Activated T-helper 2 cell treated with anti-CD3 and anti-CD28 coated beads, Interferon-gamma antibody, Interleukin-2, Interleukin-4, amounts not matched to agents 10 μg/mL and 5 μg/mL and 100 μg/mL, durations not matched to agents 14 hours and 24 hours and 36 hours (primary cell): ENCODE measurements around the gene VWCE. TPM values are rescaled to one million over a fixed set of nuclear protein-coding genes. Genes with fewer than 3 reads are reported as not detected.

Experiments
- DNase-seq: peaks from one replicate; pipeline ENCODE4 v3.0.0; 2021; ENCODE audit warnings: low spot score
- H3K27ac Mint-ChIP-seq: one replicate; pipeline ENCODE4 v1.8.0; 2021; ENCODE audit warnings: mixed read lengths
- H3K27me3 Mint-ChIP-seq: one replicate; pipeline ENCODE4 v1.8.0; 2021; ENCODE audit warnings: low read depth, mixed read lengths
- H3K36me3 Mint-ChIP-seq: one replicate; pipeline ENCODE4 v1.8.0; 2021; ENCODE audit warnings: low read depth, mixed read lengths
- H3K4me1 Mint-ChIP-seq: one replicate; pipeline ENCODE4 v1.8.0; 2021; ENCODE audit warnings: low read depth, mixed read lengths
- H3K4me3 Mint-ChIP-seq: one replicate; pipeline ENCODE4 v1.8.0; 2021; ENCODE audit warnings: low read depth, mild to moderate bottlenecking, moderate library complexity, mixed read lengths
- H3K9me3 Mint-ChIP-seq: one replicate; pipeline ENCODE4 v1.8.0; 2021; ENCODE audit warnings: mixed read lengths
- intact Hi-C: fragments of 100-400 bp; cut with micrococcal nuclease; formaldehyde crosslinking; loops from one replicate; pipeline ENCODE4 v1.15.1; 2023
- total RNA-seq: library from RNA; stranded (reverse); gene quantifications from 2 replicates; pipeline ENCODE4 v1.2.3, GENCODE V29; 2022

Gene VWCE
- total RNA-seq, 1 donor from 2014 or later: 8.1 TPM

DNA sequence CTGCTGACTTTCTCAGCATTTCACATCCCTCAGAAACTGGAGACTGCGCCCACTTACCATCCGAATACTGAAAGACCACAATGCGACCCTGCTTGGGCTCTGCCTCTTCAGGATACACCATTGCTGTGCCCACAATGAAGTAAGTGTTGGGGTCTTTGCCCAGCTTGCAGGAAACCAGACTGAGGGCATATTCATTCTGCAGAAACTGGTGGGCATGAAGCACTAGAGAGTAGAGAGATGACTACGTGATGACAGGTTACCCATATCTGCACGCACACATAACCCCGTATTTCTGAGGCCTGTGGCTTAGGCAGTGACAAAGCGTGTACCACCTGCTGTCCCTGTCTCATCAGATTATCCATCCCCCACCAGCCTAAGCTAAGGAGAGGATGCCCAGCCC lies 14.6 kb upstream of the VWCE start:
- H3K4me3 Mint-ChIP-seq: no peak overlapping the region
- DNase-seq: no peak

DNA sequence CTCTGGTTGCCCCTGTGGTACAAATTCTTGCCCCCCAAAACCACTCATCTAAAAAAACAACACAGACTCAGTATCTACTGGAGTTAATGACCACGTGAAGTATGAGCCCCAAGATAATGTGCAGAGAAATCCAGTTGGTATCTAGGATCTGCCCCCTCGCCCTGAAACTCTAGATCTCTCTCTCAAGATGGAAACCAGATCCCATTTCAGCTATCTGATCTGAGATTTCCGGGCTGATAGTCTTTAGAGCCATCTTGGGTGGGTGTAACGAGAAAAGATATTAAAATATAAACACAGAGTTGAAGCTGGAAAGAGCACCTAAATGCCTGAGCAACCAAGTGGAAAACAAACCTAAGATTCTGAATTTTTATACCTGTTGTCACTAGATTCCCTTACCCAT lies 14.0 kb upstream of the VWCE start:
- intact Hi-C loops: no loop called here
- no peaks in the 10 kb centered on the region for H3K9me3 Mint-ChIP-seq
- H3K27me3 Mint-ChIP-seq: no peaks in the 10 kb centered on the region
- H3K27ac Mint-ChIP-seq: no peak overlapping the region
- no peaks in the 10 kb centered on the region for H3K4me1 Mint-ChIP-seq
- H3K36me3 Mint-ChIP-seq: peaks cover 40% of the 10 kb centered on the region
- H3K4me3 Mint-ChIP-seq: no peak overlapping the region
- no peak for DNase-seq

More for the DNA sequence above, 14.6 kb upstream of the VWCE start:
- Mint-ChIP-seq H3K9me3 (no peaks in the 10 kb centered on the region), H3K27me3 (no peaks in the 10 kb centered on the region), H3K4me1 (no peaks in the 10 kb centered on the region), H3K36me3 (peaks cover 42% of the 10 kb centered on the region), H3K27ac (no peak overlapping the region)
- intact Hi-C loops: no loop called here

- peaks cover 41% of the 10 kb centered on the region for H3K36me3 Mint-ChIP-seq
- H3K27ac Mint-ChIP-seq: no peak overlapping the region
- H3K4me3 Mint-ChIP-seq: no peak overlapping the region
- no peak for DNase-seq
- no peaks in the 10 kb centered on the region for H3K9me3 Mint-ChIP-seq
- H3K4me1 Mint-ChIP-seq: no peaks in the 10 kb centered on the region
- H3K27me3 Mint-ChIP-seq: no peaks in the 10 kb centered on the region
- intact Hi-C loops: no loop called here
These were observed 12.2 kb upstream of the VWCE start for GRCh38 chr11:61307354-61307753.

DNA sequence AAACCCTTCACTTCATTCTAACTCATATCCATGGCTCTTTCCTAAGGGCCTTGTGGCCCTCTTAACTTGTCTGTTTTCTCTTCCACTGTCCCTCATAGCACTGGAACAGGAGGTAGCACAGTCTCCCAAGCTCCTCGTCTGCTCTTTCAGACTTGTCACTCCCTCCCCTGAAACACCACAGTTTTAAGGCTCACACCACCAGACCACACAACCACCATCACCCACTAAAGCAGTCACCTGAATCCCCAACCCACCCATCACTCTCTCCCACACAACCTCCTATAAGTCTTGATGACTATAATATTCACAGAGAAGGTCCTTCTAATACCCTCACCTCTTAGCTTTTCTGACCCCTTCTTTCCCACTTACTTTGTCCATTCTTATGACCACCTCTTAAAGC lies 11.1 kb upstream of the VWCE start:
- H3K36me3 Mint-ChIP-seq: peaks cover 43% of the 10 kb centered on the region
- no peaks in the 10 kb centered on the region for H3K4me1 Mint-ChIP-seq
- no peak overlapping the region for H3K4me3 Mint-ChIP-seq
- H3K9me3 Mint-ChIP-seq: no peaks in the 10 kb centered on the region
- no peak for DNase-seq
- no peaks in the 10 kb centered on the region for H3K27me3 Mint-ChIP-seq
- intact Hi-C loops: no loop called here
- no peak overlapping the region for H3K27ac Mint-ChIP-seq

- Mint-ChIP-seq H3K9me3 (no peaks in the 10 kb centered on the region), H3K27ac (no peak overlapping the region), H3K36me3 (peaks cover 48% of the 10 kb centered on the region), H3K27me3 (no peaks in the 10 kb centered on the region), H3K4me1 (no peaks in the 10 kb centered on the region), H3K4me3 (no peak overlapping the region)
- no peak for DNase-seq
- intact Hi-C loops: no loop called here
These were observed 10.3 kb upstream of the VWCE start for GRCh38 chr11:61305417-61305816.

DNA sequence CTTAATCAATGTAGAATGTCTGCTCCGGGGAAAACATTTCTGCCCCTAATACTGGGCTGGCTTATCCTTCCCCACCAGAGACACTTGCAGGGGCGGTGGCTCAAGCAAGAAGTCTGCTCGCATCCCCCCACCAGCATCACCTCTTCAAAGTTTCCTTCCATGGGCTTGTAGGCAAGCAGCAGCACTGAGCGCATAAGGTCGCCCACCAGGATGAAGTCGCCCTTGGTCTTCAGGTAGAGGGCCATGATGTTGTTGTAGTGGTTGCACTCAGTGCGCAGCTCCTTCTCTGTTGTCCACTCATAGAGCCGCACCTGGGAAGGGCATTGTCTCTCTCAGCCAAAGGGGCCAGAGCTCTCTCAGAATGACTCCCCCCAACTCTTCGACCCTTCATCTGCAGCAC lies 8.6 kb upstream of the VWCE start:
- Mint-ChIP-seq H3K4me1 (peaks cover 4% of the 10 kb centered on the region), H3K27ac (no peak overlapping the region), H3K27me3 (no peaks in the 10 kb centered on the region), H3K9me3 (no peaks in the 10 kb centered on the region), H3K4me3 (no peak overlapping the region), H3K36me3 (peaks cover 56% of the 10 kb centered on the region)
- intact Hi-C loops: no loop called here
- no peak for DNase-seq

DNA sequence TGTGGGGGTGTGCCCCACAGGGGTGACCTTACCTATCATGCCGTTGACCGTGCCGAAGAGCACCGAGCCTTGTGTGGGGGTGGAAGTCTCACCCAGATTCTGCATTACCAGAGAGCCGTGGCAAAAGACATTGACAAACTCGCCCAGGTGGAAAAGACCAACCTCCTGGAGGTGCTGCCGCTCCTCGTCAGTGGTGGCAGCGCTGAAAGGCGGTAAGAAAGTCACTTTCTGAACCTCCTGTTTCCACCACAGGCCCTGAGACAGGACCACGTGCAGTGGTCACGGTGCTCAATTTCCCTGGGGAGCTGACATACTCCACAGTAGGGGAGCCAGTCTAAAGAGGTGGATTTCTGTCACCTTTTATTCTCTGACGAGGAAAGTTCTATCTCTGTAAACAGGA lies 7.4 kb upstream of the VWCE start:
- no peak for DNase-seq
- Mint-ChIP-seq H3K27me3 (no peaks in the 10 kb centered on the region), H3K4me1 (peaks cover 15% of the 10 kb centered on the region), H3K9me3 (no peaks in the 10 kb centered on the region), H3K27ac (no peak overlapping the region), H3K4me3 (no peak overlapping the region), H3K36me3 (peaks cover 66% of the 10 kb centered on the region)
- intact Hi-C loops: no loop called here

DNA sequence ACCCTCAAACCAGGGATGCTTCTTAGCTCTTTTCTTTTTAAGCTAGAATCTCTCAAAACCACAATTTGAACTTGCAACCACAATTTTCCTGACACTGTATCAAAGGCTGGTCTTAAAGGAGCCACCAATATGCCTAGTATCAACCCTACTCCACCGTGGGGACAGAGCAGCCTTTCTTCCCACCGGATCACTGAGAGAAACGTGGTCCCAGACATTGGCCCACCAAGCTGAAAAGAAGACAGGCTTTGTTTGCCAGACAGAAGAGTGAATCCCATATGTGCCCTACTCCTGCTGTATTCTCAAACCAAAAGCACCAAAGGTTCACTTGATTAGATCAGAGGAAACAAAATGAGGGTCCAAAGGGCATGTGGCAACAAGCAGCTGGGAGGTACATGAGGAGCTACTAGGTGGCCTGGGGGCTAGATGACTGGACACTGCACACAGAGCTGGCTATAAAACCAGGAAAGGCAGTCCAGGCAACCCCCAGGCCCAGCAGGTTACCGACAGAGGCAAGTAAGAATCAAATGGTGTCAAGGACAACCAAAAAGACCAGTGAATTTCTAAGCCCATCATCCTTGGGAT lies 3.6 kb upstream of the VWCE start:
- H3K4me1 Mint-ChIP-seq: peaks cover 25% of the 10 kb centered on the region
- H3K4me3 Mint-ChIP-seq: no peak overlapping the region
- no peak for DNase-seq
- peaks cover 59% of the 10 kb centered on the region for H3K36me3 Mint-ChIP-seq
- no peaks in the 10 kb centered on the region for H3K9me3 Mint-ChIP-seq
- peaks cover 2% of the 10 kb centered on the region for H3K27me3 Mint-ChIP-seq
- intact Hi-C loops: no loop called here
- peak overlapping the region; percentile 35 for H3K27ac Mint-ChIP-seq

GRCh38 chr11:61297746-61298145 lies 2.6 kb upstream of the VWCE start:
- peak overlapping the region; percentile 0 for H3K4me3 Mint-ChIP-seq
- H3K27ac Mint-ChIP-seq: peak overlapping the region; percentile 8
- peaks cover 51% of the 10 kb centered on the region for H3K36me3 Mint-ChIP-seq
- H3K4me1 Mint-ChIP-seq: peaks cover 30% of the 10 kb centered on the region
- DNase-seq: no peak
- no peaks in the 10 kb centered on the region for H3K9me3 Mint-ChIP-seq
- H3K27me3 Mint-ChIP-seq: peaks cover 9% of the 10 kb centered on the region
- intact Hi-C loops: no loop called here

DNA sequence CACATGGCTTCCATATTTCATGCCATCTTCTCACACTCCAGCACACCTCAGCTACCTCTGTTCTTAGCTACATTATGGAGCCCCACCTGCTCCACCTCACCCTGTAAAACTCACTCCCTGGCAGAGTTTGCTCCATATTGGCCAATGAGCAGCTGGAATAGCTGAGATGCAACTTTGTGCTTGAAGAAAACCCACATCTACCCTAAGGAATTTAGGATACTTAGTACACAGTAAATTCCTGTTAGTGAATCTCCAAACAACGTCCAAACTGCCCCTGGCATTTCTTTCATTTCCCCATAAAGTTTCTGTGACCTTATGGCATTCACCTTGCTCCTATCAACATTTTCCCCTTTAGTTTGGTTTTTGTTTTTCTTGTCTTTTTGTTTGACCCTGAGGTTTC lies 2.2 kb upstream of the VWCE start:
- DNase-seq: no peak
- peaks cover 47% of the 10 kb centered on the region for H3K36me3 Mint-ChIP-seq
- H3K9me3 Mint-ChIP-seq: no peaks in the 10 kb centered on the region
- peaks cover 30% of the 10 kb centered on the region for H3K4me1 Mint-ChIP-seq
- H3K27ac Mint-ChIP-seq: peak overlapping the region; percentile 8
- intact Hi-C loops: no loop called here
- H3K27me3 Mint-ChIP-seq: peaks cover 12% of the 10 kb centered on the region
- peak overlapping the region; percentile 0 for H3K4me3 Mint-ChIP-seq

DNA sequence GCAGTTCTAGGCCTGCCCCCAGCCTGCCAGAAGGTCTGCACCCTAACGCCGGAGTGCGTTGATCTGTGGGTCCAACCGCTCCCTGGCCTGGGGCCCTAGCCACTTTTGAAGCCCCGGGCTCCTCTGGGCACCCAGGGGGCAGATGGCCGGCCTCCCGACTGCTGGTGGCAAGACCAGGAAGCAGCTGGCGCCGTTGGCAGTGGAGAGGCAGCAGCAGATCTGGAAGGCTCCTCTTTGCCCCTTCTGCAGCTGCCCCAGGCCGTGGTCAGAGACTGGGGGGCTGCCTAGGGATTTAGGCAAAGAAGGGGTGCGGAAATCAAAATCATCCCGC lies 445 bp upstream of the VWCE start:
- Mint-ChIP-seq H3K27ac (no peak overlapping the region), H3K4me1 (peaks cover 30% of the 10 kb centered on the region)

GRCh38 chr11:61293867-61294716 lies 1.0 kb downstream of the VWCE start:
- peaks cover 23% of the 10 kb centered on the region for H3K36me3 Mint-ChIP-seq

More for the DNA sequence above, 445 bp upstream of the VWCE start:
- intact Hi-C loops: no loop called here
- no peak for DNase-seq
- Mint-ChIP-seq H3K4me3 (peak overlapping the region; percentile 70), H3K36me3 (peaks cover 29% of the 10 kb centered on the region), H3K27me3 (peaks cover 14% of the 10 kb centered on the region), H3K9me3 (no peaks in the 10 kb centered on the region)

DNA sequence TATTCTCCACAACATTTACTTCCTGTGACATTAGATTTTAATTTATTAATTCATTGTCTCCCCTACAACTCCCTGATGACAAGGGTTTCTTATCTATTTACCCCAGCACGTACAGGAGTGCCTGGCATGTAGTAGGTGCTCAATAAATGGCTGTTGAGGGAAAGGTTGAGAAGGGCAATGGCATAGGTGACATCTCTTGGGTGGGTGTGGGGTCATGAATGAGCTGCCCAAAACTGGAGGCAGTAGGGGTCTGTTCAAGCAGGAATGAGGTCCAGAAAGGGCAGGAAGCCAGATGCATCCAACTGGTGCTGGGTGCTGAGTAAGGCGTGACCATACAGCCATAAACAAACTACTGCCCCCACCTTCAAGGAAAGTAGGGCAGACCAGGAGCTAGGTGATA lies 2.8 kb downstream of the VWCE start:
- no peaks in the 10 kb centered on the region for H3K9me3 Mint-ChIP-seq
- no peak overlapping the region for H3K4me3 Mint-ChIP-seq
- peaks cover 14% of the 10 kb centered on the region for H3K27me3 Mint-ChIP-seq
- H3K27ac Mint-ChIP-seq: no peak overlapping the region
- DNase-seq: no peak
- H3K4me1 Mint-ChIP-seq: peaks cover 13% of the 10 kb centered on the region
- H3K36me3 Mint-ChIP-seq: peaks cover 9% of the 10 kb centered on the region
- intact Hi-C loops: loop anchor here (5.0 kb wide), 1 partner anchor 40 kb away; the partner anchor contains the start of genes DDB1 and TKFC

More at GRCh38 chr11:61293867-61294716, 1.0 kb downstream of the VWCE start:
- H3K9me3 Mint-ChIP-seq: no peaks in the 10 kb centered on the region
- DNase-seq: peak; percentile 10
- intact Hi-C loops: loop anchor here (1.0 to 5.0 kb wide), 2 partner anchors 38 to 40 kb away; partner anchors contain the start of genes DDB1 and TKFC
- peaks cover 14% of the 10 kb centered on the region for H3K27me3 Mint-ChIP-seq
- peak overlapping the region; percentile 63 for H3K27ac Mint-ChIP-seq
- peak overlapping the region; percentile 83 for H3K4me3 Mint-ChIP-seq
- H3K4me1 Mint-ChIP-seq: peaks cover 30% of the 10 kb centered on the region
